ENCODE results near the gene VPS35L. TPM values are rescaled to one million over a fixed set of nuclear protein-coding genes. Genes with fewer than 3 reads are reported as not detected.

Gene VPS35L
- total and polyA plus RNA-seq, 2 experiments from 2014 or later = 48.0 to 54.6 TPM

- H3K27ac Mint-ChIP-seq = no peak overlapping the region
- H3K4me1 ChIP-seq (ENCODE audit: insufficient read depth) = no peaks in the 10 kb centered on the region
- 0 out of 2 replicates have a peak overlapping the region, but pooled peaks have one; percentile 39 for H3K27ac ChIP-seq (ENCODE audit: low read depth)
- no peak overlapping the region for H3K4me2 ChIP-seq
- no peaks in the 10 kb centered on the region for H4K20me1 ChIP-seq (replicated peaks; ENCODE audit: insufficient read depth)
- TF ChIP-seq NANOG (IDR thresholded peaks at IDR 0.05; ENCODE audit: borderline replicate concordance) (no peak), CTCF (conservative IDR thresholded peaks at IDR 0.05; ENCODE audit: low read depth in 2 of 2) (no peak), CREB1 (CRISPR knock-in tag; IDR thresholded peaks at IDR 0.05; ENCODE audit: low read depth) (no peak), ETS1 (IDR thresholded peaks at IDR 0.05) (no peak), POLR2AphosphoS5 (IDR thresholded peaks at IDR 0.05; ENCODE audit: low read depth) (no peak), EZH2phosphoT487 (IDR thresholded peaks at IDR 0.05; ENCODE audit: unreplicated experiment) (no peak), ZNF114 (CRISPR knock-in tag; IDR thresholded peaks at IDR 0.05) (no peak), EZH2 (IDR thresholded peaks at IDR 0.05; ENCODE audit: low read depth, unreplicated experiment) (no peak), ZNF462 (CRISPR knock-in tag; IDR thresholded peaks at IDR 0.05) (no peak), JUNB (IDR thresholded peaks at IDR 0.05; ENCODE audit: unreplicated experiment) (no peak), STAT1 (IDR thresholded peaks at IDR 0.05; ENCODE audit: unreplicated experiment) (no peak), REST (IDR thresholded peaks at IDR 0.05; ENCODE audit: unreplicated experiment) (no peak), ZNF331 (CRISPR knock-in tag; IDR thresholded peaks at IDR 0.05; ENCODE audit: low read depth) (no peak)
- no peaks in the 10 kb centered on the region for H3K9me2 ChIP-seq (ENCODE audit: insufficient read depth)
- H3K4me1 Mint-ChIP-seq = no peaks in the 10 kb centered on the region
- no peaks in the 10 kb centered on the region for H3K9me3 Mint-ChIP-seq
- H2AFZ ChIP-seq = no peak overlapping the region
- peaks cover 9% of the 10 kb centered on the region; the same call in 2 of the 3 replicates for H3K36me3 Mint-ChIP-seq (ENCODE audit: low read depth)
- no peaks in the 10 kb centered on the region for H3F3A ChIP-seq (replicated peaks; ENCODE audit: low read depth)
- no peaks in the 10 kb centered on the region for H3K27me3 ChIP-seq (ENCODE audit: insufficient read depth)
- no peaks in the 10 kb centered on the region for H3K79me2 ChIP-seq (replicated peaks; ENCODE audit: insufficient read depth)
- peaks cover 6% of the 10 kb centered on the region for H3K27me3 Mint-ChIP-seq (ENCODE audit: insufficient read depth, low read depth, poor library complexity)
- DNase-seq (ENCODE audit: low spot score) (no peak), ATAC-seq (no peak)
- no peaks in the 10 kb centered on the region; the same call in 1 of the 2 replicates for H3K36me3 ChIP-seq (ENCODE audit: insufficient read depth)
- no peak overlapping the region for H3K4me3 Mint-ChIP-seq
- H3K4me3 ChIP-seq = no peak overlapping the region
Observed at GRCh38 chr16:19672378-19672777, 116.9 kb downstream of the VPS35L start.
